Smooth muscle cell (in vitro differentiated cells): ENCODE data around the gene PIGL. TPM values are rescaled to one million over a fixed set of nuclear protein-coding genes. Genes with fewer than 3 reads are reported as not detected.

Experiments
- DNase-seq: peaks from one replicate; lab custom pipeline; 2025; ENCODE audit not compliant: unreplicated experiment; lab: John Stamatoyannopoulos, UW
- H2AFZ ChIP-seq: fragments of 200-600 bp; sonication (generic); 2 replicates; pipeline ENCODE4 v1.6.0; 2016; ENCODE audit warnings: antibody characterized with exemption, low read depth, mild to moderate bottlenecking
- H3F3A ChIP-seq: fragments of 200-600 bp; sonication (generic); 2 replicates; pipeline ENCODE4 v1.6.0; 2017; ENCODE audit warnings: antibody characterized with exemption, low read depth
- H3K27ac ChIP-seq: fragments of 200-600 bp; sonication (generic); 2 replicates; pipeline ENCODE4 v1.5.1; 2016; ENCODE audit warnings: low read depth, mild to moderate bottlenecking
- H3K27me3 ChIP-seq: fragments of 200-600 bp; sonication (generic); 2 replicates; pipeline ENCODE4 v1.6.1; 2016; ENCODE audit warnings: low read depth, mild to moderate bottlenecking
- H3K36me3 ChIP-seq: fragments of 200-600 bp; sonication (generic); 2 replicates; pipeline ENCODE4 v1.5.1; 2016; ENCODE audit warnings: low read depth
- H3K4me1 ChIP-seq: fragments of 200-600 bp; sonication (generic); 2 replicates; pipeline ENCODE4 v1.5.1; 2016; ENCODE audit warnings: low read depth
- H3K4me2 ChIP-seq: fragments of 200-600 bp; sonication (generic); 2 replicates; pipeline ENCODE4 v1.6.0; 2016; ENCODE audit warnings: mild to moderate bottlenecking
- H3K4me3 ChIP-seq: fragments of 200-600 bp; sonication (generic); 2 replicates; pipeline ENCODE4 v1.5.1; 2016; ENCODE audit warnings: mild to moderate bottlenecking
- H3K79me2 ChIP-seq: fragments of 200-600 bp; sonication (generic); 2 replicates; pipeline ENCODE4 v1.6.0; 2016; ENCODE audit warnings: low read depth, mild to moderate bottlenecking
- H3K9ac ChIP-seq: fragments of 200-600 bp; sonication (generic); 2 replicates; pipeline ENCODE4 v1.6.0; 2016; ENCODE audit warnings: low read depth
- H3K9me3 ChIP-seq: fragments of 200-600 bp; sonication (generic); replicated peaks from 2 replicates; pipeline ENCODE4 v1.5.1; 2016; ENCODE audit warnings: low read depth
- H4K20me1 ChIP-seq: fragments of 200-600 bp; sonication (generic); 2 replicates; pipeline ENCODE4 v1.6.0; 2016; ENCODE audit warnings: low read depth
- WGBS: methylation state at CpG from one replicate; pipeline ENCODE4 v1.1.7; 2016; ENCODE audit warnings: low lambda C conversion rate; 5-methylcytosine and 5-hydroxymethylcytosine counted together
- polyA plus RNA-seq: library from polyadenylated mRNA; unstranded; fragments of >200 nt; fragmentation: Nextera tagmentation; extraction: Ambion mirVana; gene quantifications from 2 replicates; pipeline ENCODE4 v1.2.1, GENCODE V29; 2016
- total RNA-seq: library from RNA; depleted of rRNA; stranded (reverse); fragments of >200 nt; gene quantifications from 2 replicates; pipeline ENCODE4 v1.2.3, GENCODE V29; 2014
- TF ChIP-seq, protein P1 (sequence below): fragments of 200-600 bp; sonication (generic); IDR thresholded peaks from 2 replicates; pipeline ENCODE4 v1.5.1; 2017; ENCODE audit warnings: borderline replicate concordance, mild to moderate bottlenecking, antibody characterized with exemption; ENCODE audit not compliant: insufficient read depth, poor library complexity, severe bottlenecking

PIGL gene
- total and polyA plus RNA-seq, 2 experiments from 2014 or later, result 20.2 to 56.0 TPM

DNA sequence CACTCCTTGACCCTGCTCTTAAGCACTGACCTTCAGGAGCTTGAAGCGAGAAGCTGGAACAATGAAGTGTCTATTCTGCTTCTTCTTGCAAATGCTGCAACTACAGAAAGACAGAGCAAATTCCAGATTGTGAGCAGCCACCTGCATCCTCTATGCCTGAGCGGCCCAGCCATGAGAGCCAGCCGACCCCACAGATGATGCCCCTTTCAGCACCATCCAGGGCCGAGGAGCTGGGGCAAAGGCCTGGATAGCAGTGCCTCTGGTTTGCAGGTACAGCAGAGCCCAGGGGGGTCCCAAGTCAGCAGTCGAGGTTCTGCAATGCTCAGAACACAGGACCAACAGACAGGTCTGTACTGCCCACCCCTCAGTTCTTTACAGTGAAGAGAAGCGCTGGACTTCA, 131.6 kb downstream of the PIGL start:
- peaks cover 8% of the 10 kb centered on the region for H3K4me1 ChIP-seq
- no peak overlapping the region for H3K27ac ChIP-seq
- WGBS, result 96% methylated on average over 5 of the region's 6 CpGs
- H3K27me3 ChIP-seq, result no peaks in the 10 kb centered on the region
- no peaks in the 10 kb centered on the region for H3K36me3 ChIP-seq
- no peaks in the 10 kb centered on the region for H3F3A ChIP-seq
- H3K9me3 ChIP-seq, result no peaks in the 10 kb centered on the region
- H3K4me3 ChIP-seq, result no peak overlapping the region
- no peaks in the 10 kb centered on the region for H4K20me1 ChIP-seq
- no peak overlapping the region for H3K4me2 ChIP-seq
- TF ChIP-seq, protein P1, sequence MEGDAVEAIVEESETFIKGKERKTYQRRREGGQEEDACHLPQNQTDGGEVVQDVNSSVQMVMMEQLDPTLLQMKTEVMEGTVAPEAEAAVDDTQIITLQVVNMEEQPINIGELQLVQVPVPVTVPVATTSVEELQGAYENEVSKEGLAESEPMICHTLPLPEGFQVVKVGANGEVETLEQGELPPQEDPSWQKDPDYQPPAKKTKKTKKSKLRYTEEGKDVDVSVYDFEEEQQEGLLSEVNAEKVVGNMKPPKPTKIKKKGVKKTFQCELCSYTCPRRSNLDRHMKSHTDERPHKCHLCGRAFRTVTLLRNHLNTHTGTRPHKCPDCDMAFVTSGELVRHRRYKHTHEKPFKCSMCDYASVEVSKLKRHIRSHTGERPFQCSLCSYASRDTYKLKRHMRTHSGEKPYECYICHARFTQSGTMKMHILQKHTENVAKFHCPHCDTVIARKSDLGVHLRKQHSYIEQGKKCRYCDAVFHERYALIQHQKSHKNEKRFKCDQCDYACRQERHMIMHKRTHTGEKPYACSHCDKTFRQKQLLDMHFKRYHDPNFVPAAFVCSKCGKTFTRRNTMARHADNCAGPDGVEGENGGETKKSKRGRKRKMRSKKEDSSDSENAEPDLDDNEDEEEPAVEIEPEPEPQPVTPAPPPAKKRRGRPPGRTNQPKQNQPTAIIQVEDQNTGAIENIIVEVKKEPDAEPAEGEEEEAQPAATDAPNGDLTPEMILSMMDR, result no peak
- no peak overlapping the region for H2AFZ ChIP-seq
- peaks cover 13% of the 10 kb centered on the region for H3K79me2 ChIP-seq
- H3K9ac ChIP-seq, result no peak overlapping the region
- DNase-seq, result no peak

DNA sequence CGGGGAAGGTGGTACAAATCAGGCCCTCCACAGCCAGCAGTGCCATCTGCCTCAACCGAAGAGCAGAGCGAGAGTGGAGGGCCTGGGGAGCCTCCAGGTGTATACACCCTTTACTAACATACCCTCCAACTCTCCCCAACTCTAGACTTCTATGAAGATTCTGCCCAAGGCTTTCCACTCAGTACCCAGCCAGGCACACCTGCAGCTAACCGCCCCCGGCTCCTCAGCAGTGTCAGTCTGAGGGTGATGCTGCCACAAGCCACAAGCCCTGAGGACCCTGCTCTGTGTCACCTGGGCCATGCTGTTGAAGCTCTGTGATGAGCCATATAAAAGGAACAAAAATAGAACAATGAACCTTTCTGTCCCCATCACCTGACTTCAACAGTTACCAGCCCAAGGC, 132.4 kb downstream of the PIGL start:
- Histone ChIP-seq H3K9me3 (no peaks in the 10 kb centered on the region), H3K27ac (no peak overlapping the region), H3K27me3 (no peaks in the 10 kb centered on the region), H3K79me2 (peaks cover 13% of the 10 kb centered on the region), H3K4me2 (no peak overlapping the region), H3F3A (no peaks in the 10 kb centered on the region), H3K36me3 (no peaks in the 10 kb centered on the region), H4K20me1 (no peaks in the 10 kb centered on the region), H2AFZ (no peak overlapping the region), H3K4me3 (no peak overlapping the region), H3K4me1 (peaks cover 8% of the 10 kb centered on the region), H3K9ac (no peak overlapping the region)
- TF ChIP-seq, protein P1, result no peak
- DNase-seq, result no peak
- 97% methylated on average over 5 of the region's 5 CpGs for WGBS

DNA sequence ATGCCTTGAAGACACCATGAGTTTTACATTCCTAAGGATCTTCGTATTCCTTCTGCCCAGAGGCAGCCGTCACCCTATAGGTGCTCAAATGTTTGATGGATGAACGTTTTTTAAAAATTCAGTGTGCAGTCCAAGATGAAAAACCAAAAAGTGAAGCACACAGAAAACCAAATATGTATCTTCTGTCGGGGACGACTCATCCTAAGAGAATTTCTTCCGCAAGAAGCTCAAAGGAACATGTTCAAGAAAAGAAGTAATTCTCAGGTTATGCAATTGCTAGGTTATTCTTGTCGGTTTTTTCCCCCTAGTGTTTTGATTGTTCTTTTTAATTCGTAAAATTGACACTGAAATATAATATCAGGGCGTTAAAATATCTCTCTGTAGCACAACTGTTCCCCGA, 134.8 kb downstream of the PIGL start:
- TF ChIP-seq, protein P1, result no peak
- H3K4me1 ChIP-seq, result peaks cover 8% of the 10 kb centered on the region
- no peak overlapping the region for H3K27ac ChIP-seq
- WGBS, result 7% methylated on average over 10 of the region's 10 CpGs
- H3K4me3 ChIP-seq, result peak overlapping the region; percentile 76
- H3K9ac ChIP-seq, result peak overlapping the region; percentile 6
- no peaks in the 10 kb centered on the region for H3F3A ChIP-seq
- H3K27me3 ChIP-seq, result no peaks in the 10 kb centered on the region
- no peaks in the 10 kb centered on the region for H3K9me3 ChIP-seq
- peak overlapping the region; percentile 95 for H3K4me2 ChIP-seq
- H3K36me3 ChIP-seq, result no peaks in the 10 kb centered on the region
- H2AFZ ChIP-seq, result peak overlapping the region; percentile 60
- DNase-seq, result no peak
- H3K79me2 ChIP-seq, result peaks cover 13% of the 10 kb centered on the region
- no peaks in the 10 kb centered on the region for H4K20me1 ChIP-seq

DNA sequence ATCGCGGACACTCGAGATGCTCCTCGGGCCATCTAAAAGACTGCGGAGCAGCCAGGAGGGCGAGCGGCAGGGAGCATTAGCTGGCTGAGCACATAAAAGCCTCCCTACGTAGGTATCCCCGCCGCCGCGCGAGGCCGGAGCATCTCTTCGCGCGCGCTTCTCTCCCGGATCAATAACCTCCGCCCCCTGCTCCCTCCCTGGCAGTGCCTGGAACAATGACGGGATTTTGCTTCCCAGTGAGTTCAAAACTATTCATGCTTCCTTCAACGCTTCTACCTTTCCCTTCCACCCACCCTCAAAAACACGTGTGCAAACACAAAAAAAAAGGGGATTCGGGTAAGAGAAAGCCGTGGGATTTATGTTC, 135.3 kb downstream of the PIGL start:
- Histone ChIP-seq H3K4me1 (peaks cover 8% of the 10 kb centered on the region), H4K20me1 (no peaks in the 10 kb centered on the region), H3K4me2 (peak overlapping the region; percentile 95), H3K4me3 (peak overlapping the region; percentile 76), H3K9ac (peak overlapping the region; percentile 6), H3K79me2 (peaks cover 13% of the 10 kb centered on the region), H3K27ac (no peak overlapping the region), H3K36me3 (no peaks in the 10 kb centered on the region), H3F3A (no peaks in the 10 kb centered on the region), H2AFZ (peak overlapping the region; percentile 60), H3K27me3 (no peaks in the 10 kb centered on the region), H3K9me3 (no peaks in the 10 kb centered on the region)
- TF ChIP-seq, protein P1, result no peak
- DNase-seq, result no peak
- WGBS, result under 1% methylated on average over 25 of the region's 25 CpGs
